HG02981 (cell line): ENCODE measurements around the gene FAM114A2.
A peak's percentile ranks its signal among the peaks of the same experiment; 100 is the strongest.

ENCODE experiments used
- ATAC-seq: cut with Tn5 transposase; IDR thresholded peaks from one replicate; pipeline ENCODE4 v1.9.1; 2021; ENCODE audit warnings: mild to moderate bottlenecking, moderate library complexity; ENCODE audit not compliant: unreplicated experiment

FAM114A2 gene

GRCh38 chr5:153988510-153988909 is 50.2 kb downstream of the FAM114A2 start:
- no peak for ATAC-seq

- no peak for ATAC-seq
Measured at GRCh38 chr5:153987301-153987700, 51.4 kb downstream of the FAM114A2 start.

- no peak for ATAC-seq
Measured at GRCh38 chr5:153985498-153985897, 53.2 kb downstream of the FAM114A2 start.

- no peak for ATAC-seq
Measured at GRCh38 chr5:153983885-153984284, 54.8 kb downstream of the FAM114A2 start.

GRCh38 chr5:153981905-153982605 is 56.7 kb downstream of the FAM114A2 start:
- ATAC-seq = no peak

- ATAC-seq = no peak
Measured at GRCh38 chr5:153979028-153979783, 59.5 kb downstream of the FAM114A2 start.

GRCh38 chr5:153974813-153975163 is 63.9 kb downstream of the FAM114A2 start:
- ATAC-seq = peak; percentile 6

- peak; percentile 68 for ATAC-seq
Measured at GRCh38 chr5:153974131-153974812, 64.4 kb downstream of the FAM114A2 start.

GRCh38 chr5:153972240-153972639 is 66.5 kb downstream of the FAM114A2 start:
- ATAC-seq = no peak

GRCh38 chr5:153970496-153970895 is 68.2 kb downstream of the FAM114A2 start:
- no peak for ATAC-seq

- ATAC-seq = no peak
Measured at GRCh38 chr5:153969563-153969895, 69.2 kb downstream of the FAM114A2 start.

GRCh38 chr5:153968761-153969562 is 69.7 kb downstream of the FAM114A2 start:
- ATAC-seq = no peak

- peak; percentile 67 for ATAC-seq
Measured at GRCh38 chr5:153964880-153965645, 73.6 kb downstream of the FAM114A2 start.

GRCh38 chr5:153964191-153964879 is 74.4 kb downstream of the FAM114A2 start:
- no peak for ATAC-seq

- ATAC-seq = no peak
Measured at GRCh38 chr5:153960269-153961215, 78.2 kb downstream of the FAM114A2 start.

GRCh38 chr5:153959134-153959957 is 79.4 kb downstream of the FAM114A2 start:
- ATAC-seq = no peak

- ATAC-seq = no peak
Measured at GRCh38 chr5:153957205-153957604, 81.5 kb downstream of the FAM114A2 start.

- no peak for ATAC-seq
Measured at GRCh38 chr5:153953411-153953810, 85.3 kb downstream of the FAM114A2 start.
